Activated naive CD4-positive, alpha-beta T cell treated with anti-CD3 and anti-CD28 coated beads, Interleukin-2, amount 10 ng/mL, durations not matched to agents 7 days and 5 days (primary cell): ENCODE results near the gene SMCO2.

Experiments used
- CTCF ChIA-PET: fragments of 350-600 bp; sonication (Branson Sonifier 250); formaldehyde crosslinking; loops from one replicate; lab custom pipeline; 2021; ENCODE audit warnings: antibody characterized with exemption; lab: Charles Lee
- DNase-seq: peaks from one replicate; pipeline ENCODE4 v3.0.0-alpha.2; 2020
- H3K27ac Mint-ChIP-seq: one replicate; pipeline ENCODE4 v1.8.0; 2021; ENCODE audit warnings: mild to moderate bottlenecking, moderate library complexity, mixed read lengths
- H3K27me3 Mint-ChIP-seq: one replicate; pipeline ENCODE4 v1.8.0; 2021; ENCODE audit warnings: mild to moderate bottlenecking, mixed read lengths
- H3K36me3 Mint-ChIP-seq: one replicate; pipeline ENCODE4 v1.8.0; 2021; ENCODE audit warnings: mixed read lengths
- H3K4me1 Mint-ChIP-seq: one replicate; pipeline ENCODE4 v1.8.0; 2021; ENCODE audit warnings: mixed read lengths
- H3K4me3 Mint-ChIP-seq: one replicate; pipeline ENCODE4 v1.8.0; 2021; ENCODE audit warnings: mild to moderate bottlenecking, moderate library complexity, mixed read lengths
- H3K9me3 Mint-ChIP-seq: one replicate; pipeline ENCODE4 v1.8.0; 2021; ENCODE audit warnings: mixed read lengths

SMCO2 gene

GRCh38 chr12:27493260-27493940 is 46.9 kb downstream of the SMCO2 start:
- no peaks in the 10 kb centered on the region for H3K36me3 Mint-ChIP-seq
- H3K4me3 Mint-ChIP-seq, result no peak overlapping the region
- no peak overlapping the region for H3K27ac Mint-ChIP-seq
- CTCF ChIA-PET, result no interaction called here
- peaks cover 2% of the 10 kb centered on the region for H3K9me3 Mint-ChIP-seq
- H3K27me3 Mint-ChIP-seq, result no peaks in the 10 kb centered on the region
- peaks cover 21% of the 10 kb centered on the region for H3K4me1 Mint-ChIP-seq
- no peak for DNase-seq

- Mint-ChIP-seq H3K27ac (no peak overlapping the region), H3K9me3 (peaks cover 2% of the 10 kb centered on the region), H3K4me3 (no peak overlapping the region), H3K36me3 (peaks cover 3% of the 10 kb centered on the region), H3K4me1 (peaks cover 36% of the 10 kb centered on the region), H3K27me3 (no peaks in the 10 kb centered on the region)
- CTCF ChIA-PET, result no interaction called here
- no peak for DNase-seq
Observed at GRCh38 chr12:27497446-27497845, 50.9 kb downstream of the SMCO2 start.

- CTCF ChIA-PET, result interaction anchor here (1.0 kb wide), 1 partner anchor 63 kb away, joined by 4 read pairs; no protein-coding TSS in a partner anchor
- Mint-ChIP-seq H3K9me3 (peaks cover 4% of the 10 kb centered on the region), H3K4me3 (no peak overlapping the region), H3K4me1 (peaks cover 37% of the 10 kb centered on the region), H3K27me3 (no peaks in the 10 kb centered on the region), H3K27ac (no peak overlapping the region), H3K36me3 (peaks cover 5% of the 10 kb centered on the region)
- DNase-seq, result no peak
Observed at GRCh38 chr12:27498149-27498548, 51.6 kb downstream of the SMCO2 start.

GRCh38 chr12:27498761-27499160 is 52.2 kb downstream of the SMCO2 start:
- peaks cover 37% of the 10 kb centered on the region for H3K4me1 Mint-ChIP-seq
- H3K9me3 Mint-ChIP-seq, result peaks cover 4% of the 10 kb centered on the region
- DNase-seq, result no peak
- H3K36me3 Mint-ChIP-seq, result peaks cover 5% of the 10 kb centered on the region
- CTCF ChIA-PET, result interaction anchor here (1.0 kb wide), 1 partner anchor 64 kb away, joined by 4 read pairs; no protein-coding TSS in a partner anchor
- H3K27me3 Mint-ChIP-seq, result no peaks in the 10 kb centered on the region
- no peak overlapping the region for H3K27ac Mint-ChIP-seq
- no peak overlapping the region for H3K4me3 Mint-ChIP-seq

GRCh38 chr12:27499377-27499776 is 52.8 kb downstream of the SMCO2 start:
- H3K4me3 Mint-ChIP-seq, result no peak overlapping the region
- DNase-seq, result no peak
- CTCF ChIA-PET, result no interaction called here
- H3K4me1 Mint-ChIP-seq, result peaks cover 37% of the 10 kb centered on the region
- peaks cover 4% of the 10 kb centered on the region for H3K9me3 Mint-ChIP-seq
- H3K27me3 Mint-ChIP-seq, result no peaks in the 10 kb centered on the region
- no peak overlapping the region for H3K27ac Mint-ChIP-seq
- peaks cover 5% of the 10 kb centered on the region for H3K36me3 Mint-ChIP-seq

GRCh38 chr12:27500546-27500945 is 54.0 kb downstream of the SMCO2 start:
- DNase-seq, result no peak
- Mint-ChIP-seq H3K27ac (no peak overlapping the region), H3K36me3 (peaks cover 5% of the 10 kb centered on the region), H3K9me3 (peaks cover 4% of the 10 kb centered on the region), H3K27me3 (peaks cover under 1% of the 10 kb centered on the region), H3K4me1 (peaks cover 37% of the 10 kb centered on the region), H3K4me3 (no peak overlapping the region)
- CTCF ChIA-PET, result no interaction called here

- H3K36me3 Mint-ChIP-seq, result peaks cover 5% of the 10 kb centered on the region
- H3K9me3 Mint-ChIP-seq, result peaks cover 9% of the 10 kb centered on the region
- H3K4me1 Mint-ChIP-seq, result peaks cover 34% of the 10 kb centered on the region
- no peak for DNase-seq
- peaks cover 8% of the 10 kb centered on the region for H3K27me3 Mint-ChIP-seq
- H3K4me3 Mint-ChIP-seq, result no peak overlapping the region
- H3K27ac Mint-ChIP-seq, result peak overlapping the region; percentile 66
- CTCF ChIA-PET, result interaction anchor here (1.6 kb wide), 1 partner anchor 22 kb away, joined by 5 read pairs; the partner anchor contains the start of gene PPFIBP1
Observed at GRCh38 chr12:27502021-27502435, 55.5 kb downstream of the SMCO2 start.

GRCh38 chr12:27504507-27504906 is 58.0 kb downstream of the SMCO2 start:
- peaks cover 14% of the 10 kb centered on the region for H3K4me1 Mint-ChIP-seq
- H3K36me3 Mint-ChIP-seq, result peaks cover 5% of the 10 kb centered on the region
- H3K9me3 Mint-ChIP-seq, result peaks cover 7% of the 10 kb centered on the region
- no peak overlapping the region for H3K4me3 Mint-ChIP-seq
- DNase-seq, result no peak
- no peak overlapping the region for H3K27ac Mint-ChIP-seq
- peaks cover 21% of the 10 kb centered on the region for H3K27me3 Mint-ChIP-seq
- CTCF ChIA-PET, result interaction anchor here (0.9 kb wide), 1 partner anchor 70 kb away, joined by 3 read pairs; no protein-coding TSS in a partner anchor

GRCh38 chr12:27505109-27505508 is 58.6 kb downstream of the SMCO2 start:
- peaks cover 2% of the 10 kb centered on the region for H3K36me3 Mint-ChIP-seq
- no peak overlapping the region for H3K27ac Mint-ChIP-seq
- DNase-seq, result no peak
- peaks cover 27% of the 10 kb centered on the region for H3K27me3 Mint-ChIP-seq
- CTCF ChIA-PET, result no interaction called here
- peaks cover 7% of the 10 kb centered on the region for H3K9me3 Mint-ChIP-seq
- H3K4me1 Mint-ChIP-seq, result peaks cover 14% of the 10 kb centered on the region
- H3K4me3 Mint-ChIP-seq, result no peak overlapping the region

GRCh38 chr12:27505761-27506160 is 59.2 kb downstream of the SMCO2 start:
- H3K4me1 Mint-ChIP-seq, result peaks cover 12% of the 10 kb centered on the region
- peaks cover 28% of the 10 kb centered on the region for H3K27me3 Mint-ChIP-seq
- H3K4me3 Mint-ChIP-seq, result no peak overlapping the region
- DNase-seq, result no peak
- CTCF ChIA-PET, result no interaction called here
- H3K27ac Mint-ChIP-seq, result no peak overlapping the region
- peaks cover 7% of the 10 kb centered on the region for H3K9me3 Mint-ChIP-seq
- peaks cover 2% of the 10 kb centered on the region for H3K36me3 Mint-ChIP-seq

GRCh38 chr12:27506645-27507189 is 60.2 kb downstream of the SMCO2 start:
- Mint-ChIP-seq H3K27me3 (peaks cover 36% of the 10 kb centered on the region), H3K36me3 (peaks cover 2% of the 10 kb centered on the region), H3K4me3 (no peak overlapping the region), H3K9me3 (peaks cover 7% of the 10 kb centered on the region), H3K4me1 (peaks cover 8% of the 10 kb centered on the region), H3K27ac (no peak overlapping the region)
- no peak for DNase-seq
- CTCF ChIA-PET, result no interaction called here

- no peak overlapping the region for H3K27ac Mint-ChIP-seq
- H3K9me3 Mint-ChIP-seq, result peaks cover 5% of the 10 kb centered on the region
- H3K36me3 Mint-ChIP-seq, result no peaks in the 10 kb centered on the region
- CTCF ChIA-PET, result interaction anchor here (1.5 kb wide), 1 partner anchor 14 kb away, joined by 3 read pairs; the partner anchor contains the start of gene PPFIBP1
- no peak for DNase-seq
- no peak overlapping the region for H3K4me3 Mint-ChIP-seq
- H3K4me1 Mint-ChIP-seq, result no peaks in the 10 kb centered on the region
- H3K27me3 Mint-ChIP-seq, result peaks cover 42% of the 10 kb centered on the region
Observed at GRCh38 chr12:27508736-27509431, 62.3 kb downstream of the SMCO2 start.

GRCh38 chr12:27511031-27511722 is 64.6 kb downstream of the SMCO2 start:
- Mint-ChIP-seq H3K27ac (no peak overlapping the region), H3K36me3 (no peaks in the 10 kb centered on the region), H3K27me3 (peaks cover 37% of the 10 kb centered on the region), H3K4me3 (no peak overlapping the region), H3K4me1 (no peaks in the 10 kb centered on the region), H3K9me3 (peaks cover 5% of the 10 kb centered on the region)
- DNase-seq, result no peak
- CTCF ChIA-PET, result no interaction called here

- no peaks in the 10 kb centered on the region for H3K4me1 Mint-ChIP-seq
- peaks cover 35% of the 10 kb centered on the region for H3K27me3 Mint-ChIP-seq
- H3K9me3 Mint-ChIP-seq, result peaks cover 1% of the 10 kb centered on the region
Observed at GRCh38 chr12:27511723-27512045, 65.1 kb downstream of the SMCO2 start.

More at GRCh38 chr12:27511723-27512045, 65.1 kb downstream of the SMCO2 start:
- H3K4me3 Mint-ChIP-seq, result no peak overlapping the region
- no peaks in the 10 kb centered on the region for H3K36me3 Mint-ChIP-seq
- no peak for DNase-seq
- CTCF ChIA-PET, result no interaction called here
- H3K27ac Mint-ChIP-seq, result no peak overlapping the region
